K562 (cell line): ENCODE results near the gene ORC5. TPM values are rescaled to one million over a fixed set of nuclear protein-coding genes. Genes with fewer than 3 reads are reported as not detected.

Experiments
- ATAC-seq: fragments of 200-7000 bp; cut with Tn5 transposase; 3 replicates; pipeline ENCODE4 v1.9.1; 2020; ENCODE audit warnings: moderate library complexity
- BruUV-seq: library from RNA; stranded (reverse); fragments of 400-500 nt; replicated peaks from 2 replicates; lab custom pipeline; 2021; lab: Mats Ljungman, UMichigan
- CTCF ChIA-PET: fragments of 300-600 bp; formaldehyde crosslinking; extraction: SDS; loops from one replicate; lab custom pipeline; 2021; ENCODE audit warnings: low intra/inter-chr PET ratio; lab: Yijun Ruan, JAX
- POLR2A ChIA-PET: fragments of 300-600, 350-650 bp; sonication (Branson Sonifier 250); formaldehyde crosslinking; extraction: SDS; loops from one replicate; lab custom pipeline; 2021; ENCODE audit warnings: antibody characterized with exemption, inconsistent platforms; lab: Yijun Ruan, JAX
- DNase-seq, 4 experiments: peaks; one replicate each; pipeline versions ENCODE4 v3.0.0 to v3.0.0-alpha.2; 2011 to 2018; ENCODE audit warnings: low spot score in 3 of 4, mixed read lengths in 3 of 4; ENCODE audit errors: extremely low read depth in 1 of 4
- FAIRE-seq: peaks from 2 replicates; lab custom pipeline; 2011; peaks lifted over from hg19 to GRCh38; lab: Jason Lieb, UNC
- H2AFZ ChIP-seq: 2 replicates; pipeline ENCODE4 v1.6.0; 2011; ENCODE audit warnings: low read depth, low read length, control low read depth, inconsistent platforms
- H3K27ac ChIP-seq: fragments of 200-600 bp; 3 replicates; pipeline ENCODE4 v1.8.0; 2011; ENCODE audit warnings: low read depth, mild to moderate bottlenecking, control low read depth, inconsistent platforms, low read length, moderate library complexity, mixed read lengths; ENCODE audit errors: extremely low read depth
- H3K27me3 ChIP-seq, 2 experiments: fragments of 300-600 bp in 1 of 2; 2 replicates in 1 of 2; 3 replicates in 1 of 2; pipeline versions ENCODE4 v1.6.0 to v1.8.0; 2011; ENCODE audit warnings: inconsistent platforms in 2 of 2, low read length in 2 of 2, mild to moderate bottlenecking in 1 of 2, mixed read lengths in 1 of 2, moderate library complexity in 1 of 2; ENCODE audit not compliant: control insufficient read depth in 2 of 2, insufficient read depth in 2 of 2
- H3K36me3 ChIP-seq: fragments of 300-600 bp; 3 replicates; pipeline ENCODE4 v1.8.0; 2011; ENCODE audit warnings: mild to moderate bottlenecking, low read length, inconsistent platforms; ENCODE audit not compliant: control insufficient read depth, insufficient read depth
- H3K4me1 ChIP-seq, 2 experiments: fragments of 200-600 bp in 1 of 2; replicated peaks in 1 of 2; 2 replicates in 1 of 2; 3 replicates in 1 of 2; pipeline versions ENCODE4 v1.5.1 to v1.8.0; 2011; ENCODE audit warnings: inconsistent platforms in 2 of 2, low read length in 2 of 2, mild to moderate bottlenecking in 1 of 2, mixed read lengths in 1 of 2, moderate library complexity in 1 of 2; ENCODE audit not compliant: control insufficient read depth in 2 of 2, insufficient read depth in 2 of 2
- H3K4me2 ChIP-seq: 2 replicates; pipeline ENCODE4 v1.6.1; 2011; ENCODE audit warnings: low read length, control low read depth, inconsistent platforms, mixed read lengths; ENCODE audit not compliant: insufficient read depth
- H3K4me3 ChIP-seq: fragments of 200-600 bp; sonication (generic), shearing (Covaris generic); 2 replicates; pipeline ENCODE4 v1.5.1; 2016; ENCODE audit warnings: control low read depth, inconsistent platforms
- H3K79me2 ChIP-seq: fragments of 200-600 bp; 3 replicates; pipeline ENCODE4 v1.8.0; 2011; ENCODE audit warnings: low read length, inconsistent platforms; ENCODE audit not compliant: control insufficient read depth, insufficient read depth
- H3K9ac ChIP-seq, 2 experiments: 2 replicates each; pipeline versions ENCODE4 v1.6.0 to v1.6.1; 2011; ENCODE audit warnings: low read depth in 2 of 2, low read length in 2 of 2, control low read depth in 1 of 2, inconsistent platforms in 1 of 2, mild to moderate bottlenecking in 1 of 2, mixed read lengths in 1 of 2; ENCODE audit not compliant: insufficient read depth in 1 of 2
- H3K9me1 ChIP-seq: one replicate; pipeline ENCODE4 v1.6.0; 2011; ENCODE audit warnings: inconsistent platforms, mild to moderate bottlenecking, low read length, moderate library complexity; ENCODE audit not compliant: control insufficient read depth, insufficient read depth
- H3K9me3 ChIP-seq: replicated peaks from 2 replicates; pipeline ENCODE4 v1.5.1; 2011; ENCODE audit warnings: low read depth, low read length, inconsistent platforms; ENCODE audit not compliant: control insufficient read depth, insufficient read depth
- H4K20me1 ChIP-seq: replicated peaks from 2 replicates; pipeline ENCODE4 v1.6.1; 2011; ENCODE audit warnings: low read length, inconsistent platforms, mixed read lengths; ENCODE audit not compliant: control insufficient read depth, insufficient read depth
- CTCF ChIP-seq, 3 experiments: IDR thresholded peaks in 2 of 3; conservative IDR thresholded peaks in 1 of 3; 2 replicates each; pipeline ENCODE4 v1.5.1; 2011 to 2012; ENCODE audit warnings: low read length in 3 of 3, mild to moderate bottlenecking in 3 of 3, control low read depth in 2 of 3, improper control_type of control experiment in 1 of 3, inconsistent platforms in 1 of 3, low read depth in 1 of 3, mixed read lengths in 1 of 3, moderate library complexity in 1 of 3; ENCODE audit not compliant: insufficient read depth in 2 of 3
- DEAF1 ChIP-seq: fragments of 450-650 bp; formaldehyde crosslinking; IDR thresholded peaks from 2 replicates; pipeline ENCODE4 v1.4.0; 2020; ENCODE audit warnings: mild to moderate bottlenecking, moderate library complexity
- E2F4 ChIP-seq: sonication (generic); formaldehyde crosslinking; IDR thresholded peaks from 2 replicates; pipeline ENCODE4 v1.8.0; 2022; ENCODE audit warnings: mild to moderate bottlenecking, low read depth, missing genetic modification reagents
- EHMT2 ChIP-seq: fragments of 450-650 bp; IDR thresholded peaks from 2 replicates; pipeline ENCODE4 v1.6.1; 2018; ENCODE audit warnings: antibody characterized with exemption
- HDGF ChIP-seq: fragments of 450-650 bp; IDR thresholded peaks from 2 replicates; pipeline ENCODE4 v1.6.1; 2016
- HMGXB4 ChIP-seq: sonication (generic); formaldehyde crosslinking; IDR thresholded peaks from 2 replicates; pipeline ENCODE4 v1.8.1; 2023; ENCODE audit warnings: mild to moderate bottlenecking, missing genetic modification reagents
- NCOA4 ChIP-seq: fragments of 450-650 bp; IDR thresholded peaks from 2 replicates; pipeline ENCODE4 v1.6.1; 2018; ENCODE audit warnings: mild to moderate bottlenecking; ENCODE audit not compliant: partially characterized antibody
- NONO ChIP-seq, 2 experiments: fragments of 200-400 bp in 1 of 2; fragments of 450-650 bp in 1 of 2; formaldehyde crosslinking in 1 of 2; IDR thresholded peaks; 2 replicates each; pipeline ENCODE4 v1.6.1; 2017; ENCODE audit warnings: low read depth in 2 of 2, mild to moderate bottlenecking in 2 of 2, moderate library complexity in 2 of 2, low read length in 1 of 2
- RAD21 ChIP-seq, 2 experiments: fragments of 250-450 bp in 1 of 2; fragments of 450-650 bp in 1 of 2; sonication (Bioruptor Pico) in 1 of 2; formaldehyde crosslinking in 1 of 2; IDR thresholded peaks in 1 of 2; conservative IDR thresholded peaks in 1 of 2; 2 replicates each; pipeline versions ENCODE4 v1.4.0 to v1.8.0; 2020 to 2022; ENCODE audit warnings: mild to moderate bottlenecking in 2 of 2, moderate library complexity in 1 of 2
- RNF2 ChIP-seq: sonication (generic); IDR thresholded peaks from 2 replicates; pipeline ENCODE4 v1.6.1; 2016
- SRSF3 ChIP-seq: fragments of 200-400 bp; formaldehyde crosslinking; IDR thresholded peaks from 2 replicates; pipeline ENCODE4 v1.6.1; 2016; ENCODE audit warnings: mild to moderate bottlenecking, low read length, moderate library complexity; ENCODE audit not compliant: insufficient read depth
- USF1 ChIP-seq: sonication (generic); formaldehyde crosslinking; IDR thresholded peaks from 2 replicates; pipeline ENCODE4 v1.9.0; 2022; ENCODE audit warnings: mild to moderate bottlenecking, missing genetic modification reagents
- ZNF384 ChIP-seq: IDR thresholded peaks from 2 replicates; pipeline ENCODE4 v1.6.1; 2012; ENCODE audit warnings: low read depth, low read length, improper control_type of control experiment
- WGBS: fragments of 100-300 bp; shearing (Covaris generic); methylation state at CpG from one replicate; pipeline ENCODE4 v1.1.6; 2016; ENCODE audit warnings: low coverage, mixed read lengths; ENCODE audit not compliant: insufficient coverage; ENCODE audit errors: missing lambda C conversion rate; 5-methylcytosine and 5-hydroxymethylcytosine counted together
- in situ Hi-C: fragments of 300-500 bp; cut with MboI; formaldehyde crosslinking; loops from 4 replicates; pipeline ENCODE4 v1.15.0; 2018; ENCODE audit warnings: inconsistent platforms, mixed read lengths
- intact Hi-C: fragments of 100-400 bp; cut with micrococcal nuclease; formaldehyde crosslinking; loops from 2 replicates; pipeline ENCODE4 v1.14.2; 2022
- polyA plus RNA-seq, 8 experiments: library from polyadenylated mRNA; depleted of rRNA in 4 of 8; stranded (reverse) in 5 of 8; unstranded in 3 of 8; fragments of >200 nt; fragmentation: Nextera tagmentation in 2 of 8; fragmentation: Illumina TruSeq in 1 of 8; extraction: Ambion mirVana in 2 of 8; extraction: Trizol in 1 of 8; gene quantifications; 2 replicates each; pipeline versions ENCODE4 v1.2.1 to v1.2.3, GENCODE V29; 2011 to 2014; ENCODE audit warnings: inconsistent platforms in 1 of 8, missing spikeins in 1 of 8
- total RNA-seq, 7 experiments: library from RNA; depleted of rRNA in 6 of 7; stranded (reverse); fragments of >200 nt in 6 of 7; fragmentation: Illumina TruSeq in 2 of 7; extraction: Trizol in 2 of 7; gene quantifications; 2 replicates each; pipeline versions ENCODE4 v1.2.1 to v1.2.3, GENCODE V29; 2011 to 2021; ENCODE audit warnings: low replicate concordance in 1 of 7

ORC5 gene
- total and polyA plus RNA-seq, 9 of the 15 experiments (the other 6 are each of a cell fraction or from before 2014, with no cell fraction given): 29.8 to 136 (median 54.8) TPM

- TF ChIP-seq CTCF (IDR thresholded peaks at IDR 0.05 in 2 of 3, conservative IDR thresholded peaks at IDR 0.05 in 1 of 3; ENCODE audit: insufficient read depth in 2 of 3, low read depth in 1 of 3, low read length in 3 of 3) (peak in 1 of 3 experiments; percentile 59; a peak in 3 of 6 replicates), SRSF3 (no peak), EHMT2 (no peak), ZNF384 (peak; percentile 80), RNF2 (no peak), DEAF1 (CRISPR knock-in tag) (peak; percentile 67)
- TF ChIP-seq, all 486 proteins: peak for 6
These were observed 47.4 kb downstream of the ORC5 start (continued) for GRCh38 chr7:104160375-104160774.

- Histone ChIP-seq H3K9me3 (no peaks in the 10 kb centered on the region), H3K36me3 (peaks cover 41% of the 10 kb centered on the region; the same call in 2 of the 3 replicates), H3K79me2 (peaks cover 4% of the 10 kb centered on the region; the same call in 1 of the 3 replicates), H3K27me3 (no peaks in the 10 kb centered on the region), H3K27ac (no peak overlapping the region), H3K4me3 (no peak overlapping the region), H3K9me1 (no peaks in the 10 kb centered on the region), H3K4me1 (no peaks in the 10 kb centered on the region), H3K4me2 (no peak overlapping the region), H2AFZ (no peak overlapping the region), H4K20me1 (no peaks in the 10 kb centered on the region), H3K9ac (no peak overlapping the region)
- ChIA-PET CTCF (interaction anchor here (0.9 to 5.4 kb wide), 5 partner anchors 11 to 636 kb away, joined by 3 to 52 read pairs (median 5); no protein-coding TSS in a partner anchor), POLR2A (no interaction called here)
- in situ Hi-C loops: loop anchor here (5.0 to 10.0 kb wide), 2 partner anchors 162 to 585 kb away; no protein-coding TSS in a partner anchor
- no TSS peak for BruUV-seq
- 2% methylated on average over 2 of the region's 2 CpGs for WGBS
- intact Hi-C loops: loop anchor here (1.0 to 10.0 kb wide), 6 partner anchors 50 to 710 kb away; no protein-coding TSS in a partner anchor
- ATAC-seq (peak; percentile 72; the same call in 2 of the 3 replicates), FAIRE-seq (peak; percentile 48), DNase-seq (peak in 2 of 4 experiments; percentile 22 to 58)
- TF ChIP-seq USF1 (CRISPR knock-in tag) (no peak), RAD21 (CRISPR knock-in tag; conservative IDR thresholded peaks at IDR 0.05 in 1 of 2, IDR thresholded peaks at IDR 0.05 in 1 of 2) (peak; percentile 88 to 91), NONO (IDR thresholded peaks at IDR 0.05; ENCODE audit: low read depth in 2 of 2, low read length in 1 of 2) (0 out of 4 replicates have a peak, but pooled peaks of 1 of the 2 experiments have one; percentile 39), E2F4 (CRISPR knock-in tag) (no peak), NCOA4 (no peak), HDGF (peak; percentile 80; the same call in 1 of the 2 replicates), HMGXB4 (CRISPR knock-in tag) (no peak)
These were observed 51.0 kb downstream of the ORC5 start for GRCh38 chr7:104156842-104157277.
